ENCODE results near the gene GSKIP.
"Not testable (repeated sequence)": the region's sequence is repeated elsewhere in the genome, so short reads cannot be mapped to it uniquely, and the experiment has no call there.

GSKIP gene

GRCh38 chr14:96338551-96338950 lies 24.8 kb upstream of the GSKIP start:
- no peak overlapping the region for H3K4me3 ChIP-seq (ENCODE audit: low read depth, low read length)
- H3K36me3 ChIP-seq (replicated peaks), result no peaks in the 10 kb centered on the region
- no peak overlapping the region for H3K27ac ChIP-seq
- no peak for DNase-seq
- TF ChIP-seq CTCF (IDR thresholded peaks at IDR 0.05; ENCODE audit: low read depth, low read length, missing control alignments), result no peak
- H3K27me3 ChIP-seq (replicated peaks), result no peaks in the 10 kb centered on the region
- in situ Hi-C loops (cut with HindIII; ENCODE audit: low pct_ligation_motif_present, low sequenced_read_pairs), result no loop called here

GRCh38 chr14:96341323-96341722 lies 22.0 kb upstream of the GSKIP start:
- in situ Hi-C loops (cut with HindIII; ENCODE audit: low pct_ligation_motif_present, low sequenced_read_pairs), result no loop called here
- Histone ChIP-seq H3K27ac (no peak overlapping the region), H3K27me3 (replicated peaks) (no peaks in the 10 kb centered on the region), H3K4me3 (ENCODE audit: low read depth, low read length) (no peak overlapping the region), H3K36me3 (replicated peaks) (no peaks in the 10 kb centered on the region)
- no peak for DNase-seq
- no peak for TF ChIP-seq CTCF (IDR thresholded peaks at IDR 0.05; ENCODE audit: low read depth, low read length, missing control alignments)

- no peak for DNase-seq
- Histone ChIP-seq H3K36me3 (replicated peaks) (no peaks in the 10 kb centered on the region), H3K27ac (no peak overlapping the region), H3K4me3 (ENCODE audit: low read depth, low read length) (no peak overlapping the region), H3K27me3 (replicated peaks) (no peaks in the 10 kb centered on the region)
- no peak for TF ChIP-seq CTCF (IDR thresholded peaks at IDR 0.05; ENCODE audit: low read depth, low read length, missing control alignments)
- in situ Hi-C loops (cut with HindIII; ENCODE audit: low pct_ligation_motif_present, low sequenced_read_pairs), result no loop called here
These were observed 17.7 kb upstream of the GSKIP start for GRCh38 chr14:96345669-96346068.

- H3K27ac ChIP-seq; in situ Hi-C loops (cut with HindIII; ENCODE audit: low pct_ligation_motif_present, low sequenced_read_pairs); H3K4me3 ChIP-seq (ENCODE audit: low read depth, low read length); H3K27me3 ChIP-seq (replicated peaks); DNase-seq; H3K36me3 ChIP-seq (replicated peaks): not testable (repeated sequence)
These were observed 15.4 kb upstream of the GSKIP start for GRCh38 chr14:96347957-96348356.

GRCh38 chr14:96349286-96350075 lies 13.8 kb upstream of the GSKIP start:
- in situ Hi-C loops (cut with HindIII; ENCODE audit: low pct_ligation_motif_present, low sequenced_read_pairs), result no loop called here
- Histone ChIP-seq H3K27me3 (replicated peaks) (no peaks in the 10 kb centered on the region), H3K4me3 (ENCODE audit: low read depth, low read length) (no peak overlapping the region), H3K27ac (no peak overlapping the region), H3K36me3 (replicated peaks) (no peaks in the 10 kb centered on the region)
- DNase-seq, result no peak
- no peak for TF ChIP-seq CTCF (IDR thresholded peaks at IDR 0.05; ENCODE audit: low read depth, low read length, missing control alignments)

- Histone ChIP-seq H3K4me3 (ENCODE audit: low read depth, low read length) (no peak overlapping the region), H3K36me3 (replicated peaks) (no peaks in the 10 kb centered on the region), H3K27me3 (replicated peaks) (no peaks in the 10 kb centered on the region), H3K27ac (no peak overlapping the region)
- in situ Hi-C loops (cut with HindIII; ENCODE audit: low pct_ligation_motif_present, low sequenced_read_pairs), result no loop called here
- TF ChIP-seq CTCF (IDR thresholded peaks at IDR 0.05; ENCODE audit: low read depth, low read length, missing control alignments), result no peak
- no peak for DNase-seq
These were observed 11.3 kb upstream of the GSKIP start for GRCh38 chr14:96351986-96352385.
